GM12801 (cell line): ENCODE data around the gene CMBL.

Experiments used
- CTCF ChIP-seq: IDR thresholded peaks from one replicate; pipeline ENCODE4 v1.5.1; 2011; ENCODE audit warnings: control low read depth; ENCODE audit not compliant: insufficient read length; ENCODE audit errors: extremely low read depth

Gene CMBL

DNA sequence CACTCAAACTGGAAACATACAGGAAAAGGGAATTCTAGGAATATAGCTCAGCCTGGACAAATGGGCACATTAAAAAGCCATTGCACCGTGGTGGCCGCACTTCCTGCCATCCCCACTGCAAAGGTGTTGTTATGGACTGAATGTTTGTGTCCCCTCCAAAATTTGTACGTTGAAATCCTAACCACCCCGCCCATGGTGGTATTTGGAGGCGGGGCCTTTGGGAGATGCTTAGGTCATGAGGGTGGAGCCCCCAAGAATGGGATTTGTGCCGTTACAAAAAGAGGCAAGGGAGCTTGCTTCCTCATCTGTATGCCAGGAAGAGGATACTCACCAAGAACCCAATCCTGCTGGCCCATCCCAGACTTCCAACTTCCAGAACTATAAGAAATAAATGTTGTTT lies 1.1 kb upstream of the CMBL start:
- TF ChIP-seq CTCF = no peak

DNA sequence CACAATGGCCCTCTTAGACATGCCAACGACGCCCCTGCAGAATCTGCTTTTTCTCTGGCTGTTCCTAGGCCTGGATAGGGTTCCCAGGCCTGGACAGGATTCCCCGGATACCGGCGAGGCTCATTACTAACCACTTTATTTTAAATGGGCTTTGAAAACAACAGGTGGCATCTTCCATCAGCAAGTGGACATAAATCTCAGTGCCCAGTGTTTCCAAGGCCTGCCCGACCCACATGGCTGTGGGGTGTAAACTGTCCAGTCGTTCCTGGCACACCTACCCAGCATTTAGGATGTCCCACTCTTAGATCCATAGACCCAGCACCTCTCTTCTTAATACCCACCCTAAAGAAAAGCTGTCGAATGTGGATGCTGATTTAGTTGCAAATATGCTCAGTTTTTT lies 896 bp downstream of the CMBL start:
- no peak for TF ChIP-seq CTCF

- TF ChIP-seq CTCF = no peak
Measured at GRCh38 chr5:10306114-10306513, 1.6 kb downstream of the CMBL start.

DNA sequence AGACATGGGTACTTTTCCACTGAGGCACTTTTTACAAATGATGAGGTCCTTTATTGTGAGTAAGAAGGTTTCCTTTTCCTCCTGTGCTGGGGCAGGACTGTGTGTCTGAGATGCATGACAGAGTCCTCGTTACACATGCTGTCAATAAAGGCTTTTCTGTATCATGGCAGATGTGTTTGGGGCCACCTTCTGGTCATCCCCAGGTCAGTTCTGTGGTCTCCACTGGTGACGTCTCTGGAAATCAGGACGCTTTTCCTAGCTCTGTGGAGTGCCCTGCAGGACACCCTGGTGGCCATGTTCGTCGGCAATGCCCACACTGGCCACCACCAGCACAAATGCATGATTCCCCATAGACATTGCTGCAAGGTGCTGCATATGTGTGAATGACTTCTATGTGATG lies 2.8 kb downstream of the CMBL start:
- TF ChIP-seq CTCF = no peak

GRCh38 chr5:10303699-10304170 lies 4.0 kb downstream of the CMBL start:
- no peak for TF ChIP-seq CTCF

- no peak for TF ChIP-seq CTCF
Measured at GRCh38 chr5:10303201-10303600, 4.5 kb downstream of the CMBL start.

GRCh38 chr5:10301842-10302610 lies 5.7 kb downstream of the CMBL start:
- TF ChIP-seq CTCF = no peak

GRCh38 chr5:10301266-10301665 lies 6.4 kb downstream of the CMBL start:
- TF ChIP-seq CTCF = no peak
